DMS153 treated with DMSO at 0.1 percent for 48 hours (cell line): ENCODE measurements around the gene FCAMR.

Experiments
- DNase-seq: peaks from one replicate; lab custom pipeline; 2025; ENCODE audit not compliant: unreplicated experiment; lab: John Stamatoyannopoulos, UW

FCAMR gene

DNA sequence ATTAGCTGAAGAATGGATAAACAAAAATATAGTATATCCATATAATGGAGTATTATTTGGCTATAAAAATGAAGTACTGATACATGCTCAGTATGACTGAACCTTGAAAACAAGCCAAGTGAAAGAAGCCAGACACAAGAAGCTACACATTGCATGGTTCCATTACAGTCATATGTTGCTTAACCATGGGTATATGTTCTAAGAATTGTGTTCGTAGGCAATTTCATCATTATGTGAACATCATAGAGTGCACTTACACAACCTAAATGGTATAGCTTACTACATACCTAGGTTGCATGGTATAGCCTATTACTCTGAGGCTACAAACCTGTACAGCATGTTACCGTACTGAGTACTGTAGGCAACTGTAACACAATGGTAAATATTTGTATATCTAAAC lies 28.6 kb upstream of the FCAMR start:
- DNase-seq = no peak

DNA sequence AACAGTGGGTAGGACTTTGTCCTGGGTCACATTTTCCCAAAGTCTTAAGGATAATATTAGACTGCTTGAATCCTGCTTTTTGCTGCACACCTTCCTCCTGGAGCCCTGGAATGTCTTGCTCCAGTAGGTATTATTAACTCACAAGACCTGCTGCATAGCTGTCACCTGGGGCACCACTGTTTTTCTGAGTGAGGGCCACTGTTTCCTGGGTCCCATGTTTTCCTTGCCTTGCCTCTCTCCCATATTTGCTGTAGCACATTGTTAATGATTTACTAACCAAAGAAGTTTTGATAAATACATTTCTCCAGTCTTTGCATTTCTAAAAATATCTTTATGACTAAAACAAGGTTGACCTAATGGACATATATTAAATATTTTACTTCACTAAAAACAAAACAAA lies 22.5 kb upstream of the FCAMR start:
- DNase-seq = no peak

DNA sequence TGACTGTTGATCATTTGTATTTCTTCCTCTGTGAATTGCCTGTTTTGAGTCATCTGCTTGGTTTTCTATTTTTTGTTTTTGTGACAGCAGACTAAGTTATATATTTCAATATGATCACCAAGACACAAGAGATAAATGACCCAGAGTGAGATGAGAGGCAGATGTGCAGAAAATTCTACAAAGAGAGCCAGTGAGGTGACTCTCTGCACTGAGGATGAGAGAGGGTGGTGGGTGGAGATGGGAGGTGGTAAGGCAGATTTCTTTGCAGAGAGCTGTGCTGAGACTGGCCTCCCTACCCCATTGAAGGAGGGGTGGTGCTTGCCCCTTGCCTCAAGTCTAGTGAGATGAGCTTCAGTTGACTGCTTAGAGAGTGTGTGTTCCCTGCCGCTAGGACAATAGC lies 17.6 kb upstream of the FCAMR start:
- no peak for DNase-seq

DNA sequence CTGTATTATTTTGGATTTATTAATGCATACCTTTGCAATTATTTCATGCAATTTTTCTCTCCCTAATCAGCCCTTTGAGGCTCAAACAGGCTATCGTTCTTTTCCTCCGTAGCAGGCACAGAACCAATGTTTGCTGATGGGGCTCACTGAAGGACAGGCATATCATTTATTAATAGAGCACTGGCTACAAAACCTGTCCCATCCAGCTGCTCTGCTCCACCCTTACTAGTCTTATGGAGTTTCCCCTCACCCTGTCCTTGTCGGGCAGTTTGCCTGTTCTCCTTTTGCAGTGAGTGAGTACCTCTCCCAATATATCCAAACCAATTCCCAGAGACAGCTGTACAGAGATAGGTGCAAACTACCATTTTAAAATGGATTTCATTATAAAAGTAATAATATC lies 16.6 kb upstream of the FCAMR start:
- DNase-seq = no peak

DNA sequence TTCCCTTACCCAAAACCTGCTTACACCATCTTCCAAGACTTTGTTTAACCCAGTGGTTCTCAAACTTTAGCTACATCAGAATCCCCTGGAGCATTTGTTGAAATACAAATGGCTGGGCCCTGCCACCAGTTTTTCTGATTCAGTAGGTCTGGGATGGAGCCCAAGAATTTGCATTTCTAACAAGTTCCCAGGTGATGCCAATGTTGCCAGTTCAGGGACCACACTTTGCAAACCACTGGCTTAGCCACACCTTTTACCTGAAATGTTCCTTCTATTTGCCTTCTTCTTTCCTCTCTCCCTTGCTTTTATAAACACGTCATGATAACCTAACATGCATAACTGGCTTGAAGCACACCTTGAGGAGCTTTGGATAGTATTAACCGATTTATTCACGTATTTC lies 16.1 kb upstream of the FCAMR start:
- no peak for DNase-seq

DNA sequence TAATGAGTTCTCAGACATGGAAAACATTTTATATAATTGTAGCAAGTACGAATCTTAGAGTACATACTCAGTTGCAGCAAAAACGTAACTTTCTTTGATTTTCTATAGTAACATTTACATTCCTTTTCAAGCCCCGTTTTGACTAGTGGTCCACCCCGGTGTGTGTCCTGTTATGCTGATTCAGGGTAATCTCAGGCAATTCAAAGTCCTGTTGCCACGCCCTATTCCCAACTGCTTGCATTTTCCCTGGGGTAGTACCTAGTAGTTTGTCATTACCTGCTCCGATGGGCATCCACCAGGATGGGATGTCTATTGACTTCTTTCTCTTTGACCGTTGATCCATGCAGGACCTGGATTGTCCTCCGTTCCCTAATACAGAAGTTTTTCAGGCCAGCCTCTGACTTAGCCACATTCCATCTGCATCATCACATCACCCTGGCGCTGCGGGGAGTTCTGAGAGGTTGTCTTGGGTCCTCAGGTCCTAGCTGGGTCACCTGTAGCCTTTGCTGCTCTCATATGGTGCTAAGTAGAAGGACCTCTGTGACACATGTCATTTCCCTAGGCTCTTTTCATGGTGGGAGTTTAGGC lies 15.0 kb upstream of the FCAMR start:
- no peak for DNase-seq

DNA sequence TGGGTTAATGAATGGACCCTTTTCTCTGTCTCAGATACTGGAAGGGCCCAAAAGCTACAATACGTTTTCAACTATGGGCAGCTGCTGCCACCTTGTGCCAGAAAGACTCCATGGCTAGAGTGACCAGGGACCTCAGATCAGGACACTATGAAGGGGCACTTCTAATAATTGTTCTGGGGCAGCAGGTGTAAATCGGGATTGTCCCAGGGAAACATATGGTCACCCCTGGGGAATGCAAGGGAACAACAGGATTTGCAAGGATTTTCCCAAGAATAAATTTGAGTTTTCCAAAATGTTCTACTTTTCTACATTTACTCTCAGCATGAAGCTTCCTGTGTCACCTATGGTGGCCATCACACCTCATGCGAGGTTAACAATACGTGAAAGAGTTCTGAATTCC lies 12.0 kb upstream of the FCAMR start:
- peak; percentile 71 for DNase-seq

DNA sequence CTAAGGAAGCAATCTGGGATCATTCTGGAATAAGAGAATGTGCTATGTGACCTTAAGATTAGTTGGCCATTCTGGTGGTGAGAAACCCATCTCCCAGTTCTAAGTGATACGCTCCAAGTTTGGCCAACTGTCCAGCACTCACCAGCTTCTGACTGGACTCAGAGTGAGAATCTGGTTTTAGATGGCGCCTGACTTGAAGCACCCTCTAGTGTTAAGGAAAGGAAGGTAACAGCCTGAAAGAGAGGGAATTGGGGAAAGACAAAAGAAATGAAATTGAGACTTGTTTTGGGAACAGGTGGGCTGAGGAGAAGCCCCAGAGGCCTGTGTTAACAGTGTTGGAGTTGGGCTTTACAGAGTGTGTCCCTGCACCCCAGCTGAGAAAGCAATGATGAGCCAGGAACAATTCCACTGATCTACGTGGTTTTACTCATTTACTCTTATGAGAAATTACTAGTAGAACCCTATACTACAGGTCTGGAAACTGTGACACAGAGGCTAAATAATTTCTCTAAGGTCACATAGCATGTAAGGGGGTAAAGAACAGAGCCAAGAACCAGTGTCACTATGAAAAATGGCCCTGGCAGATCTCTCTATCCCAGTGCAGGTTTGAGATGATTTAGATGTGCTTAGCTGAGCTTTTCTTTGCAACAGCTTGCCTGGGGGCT lies 9.3 kb upstream of the FCAMR start:
- no peak for DNase-seq

DNA sequence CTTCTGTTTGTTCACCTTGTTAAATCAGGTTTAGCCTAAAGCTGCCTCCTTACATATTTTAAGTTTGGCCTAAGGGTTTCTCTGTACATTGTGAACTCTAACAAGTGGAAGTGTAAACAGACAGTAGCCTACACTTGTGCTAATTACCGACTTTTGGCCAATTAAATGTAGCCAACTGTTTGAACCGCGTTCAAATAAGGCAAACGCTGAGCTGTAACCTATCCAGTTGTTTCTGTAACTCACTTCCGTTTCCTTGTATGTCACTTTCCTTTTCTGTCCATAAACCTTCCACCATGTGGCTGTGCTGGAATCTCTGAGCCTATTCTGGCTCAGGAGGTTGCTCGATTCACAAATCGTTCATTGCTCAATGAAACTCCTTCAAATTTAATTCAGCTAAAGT lies 8.0 kb upstream of the FCAMR start:
- no peak for DNase-seq

DNA sequence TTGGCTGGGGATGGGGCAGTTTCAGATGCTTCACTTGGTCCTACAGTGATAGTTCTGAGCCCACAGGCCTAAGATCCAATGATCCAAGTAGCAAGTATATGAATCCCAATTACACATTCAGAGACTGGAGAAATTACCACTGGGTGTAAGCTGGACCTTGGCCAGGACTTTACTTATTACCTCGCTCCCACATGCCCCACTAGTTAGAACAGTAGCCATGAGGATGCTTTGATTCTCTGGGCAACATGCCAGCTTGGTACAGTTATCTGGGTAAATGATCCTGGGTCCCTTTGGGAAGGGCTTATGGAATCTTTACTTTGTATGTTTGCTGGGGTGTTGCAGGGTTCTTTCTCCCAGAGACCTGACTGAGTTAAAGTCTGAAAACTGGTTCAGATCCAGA lies 5.0 kb upstream of the FCAMR start:
- peak; percentile 10 for DNase-seq

DNA sequence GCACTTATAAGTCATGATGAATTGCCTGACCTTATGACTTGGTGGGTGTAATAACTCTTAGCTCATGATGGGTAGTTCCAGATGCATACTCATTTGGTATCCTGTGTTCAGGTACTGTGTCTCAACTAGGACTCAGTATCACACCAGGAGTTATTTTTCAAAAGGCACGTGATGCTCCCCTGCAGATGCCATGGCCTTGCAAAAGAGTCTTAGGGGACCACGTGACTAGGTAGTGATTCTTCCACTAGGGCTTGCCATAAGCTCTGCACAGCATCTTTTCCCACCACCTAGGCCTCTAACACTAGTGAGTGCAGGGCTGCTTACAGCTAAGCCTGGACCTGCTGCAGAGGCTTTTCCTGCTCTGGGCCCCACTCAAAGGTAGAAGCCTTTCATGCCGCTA lies 3.9 kb upstream of the FCAMR start:
- DNase-seq = no peak

DNA sequence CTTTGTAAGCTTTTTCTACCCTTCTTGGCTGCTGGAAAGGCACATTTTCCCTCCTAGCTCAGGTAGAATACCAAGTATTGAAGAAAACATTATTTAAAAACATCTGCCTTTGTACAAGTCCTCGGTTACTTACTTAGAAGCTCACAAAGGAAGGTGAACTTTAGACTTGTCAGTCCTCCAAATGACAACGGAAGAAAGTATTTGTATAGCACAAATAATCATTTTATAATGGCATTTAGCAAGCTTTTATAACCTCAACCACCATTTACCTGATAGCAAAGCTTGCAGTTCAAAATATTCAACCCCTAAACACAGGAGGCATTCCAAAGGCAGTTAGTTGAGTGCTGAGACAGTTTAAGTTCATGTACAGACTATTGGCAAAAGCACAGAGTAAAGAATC lies 2.5 kb upstream of the FCAMR start:
- no peak for DNase-seq

DNA sequence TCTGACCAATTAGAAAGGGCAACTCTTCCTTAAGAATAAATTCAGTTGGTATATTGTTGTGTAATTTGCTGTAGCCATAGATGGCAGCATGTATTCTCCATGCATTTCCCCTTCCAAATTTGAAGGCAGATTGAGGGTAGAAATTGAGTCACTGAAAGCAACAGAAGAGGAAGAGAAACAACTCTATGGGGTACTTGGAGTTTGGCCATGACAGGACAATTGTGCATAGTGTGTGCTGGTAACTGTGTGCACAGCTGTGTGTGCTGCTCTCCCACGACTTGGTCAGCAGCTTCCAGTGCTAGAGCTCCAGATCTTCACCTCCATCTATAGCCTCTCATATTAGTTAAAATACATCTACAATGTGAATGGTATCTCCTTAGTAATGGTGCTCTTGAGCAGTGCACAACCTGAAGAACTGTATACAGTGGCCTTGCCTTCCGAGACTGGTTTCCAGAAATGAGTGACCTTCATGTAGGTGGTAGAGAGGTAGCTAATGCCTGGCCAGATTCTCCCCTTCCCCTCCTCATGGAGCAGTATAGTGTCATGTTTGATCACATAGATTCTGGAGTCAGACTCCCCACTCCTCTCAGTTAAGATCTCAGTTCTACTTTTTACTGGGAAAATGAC lies 882 bp upstream of the FCAMR start:
- DNase-seq = no peak

DNA sequence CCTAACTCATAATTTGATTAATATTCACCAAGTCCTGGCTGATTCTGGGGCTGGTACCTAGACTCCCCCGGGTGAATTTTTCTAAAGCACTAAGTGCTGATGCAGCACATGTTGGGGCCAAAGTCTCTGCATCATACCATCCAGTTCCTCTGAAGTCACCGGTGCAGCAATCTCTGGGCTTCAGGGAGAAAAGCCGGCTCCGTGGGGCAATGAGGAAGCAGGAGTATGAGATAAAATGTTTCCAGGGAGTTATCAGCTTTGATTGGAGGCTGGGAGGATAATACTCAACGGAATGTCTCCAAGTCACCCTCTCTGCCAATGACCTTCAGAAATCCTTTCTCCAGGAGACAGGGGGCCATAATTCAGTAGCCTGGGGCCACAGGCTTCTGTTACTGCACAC lies 1.2 kb downstream of the FCAMR start:
- no peak for DNase-seq

DNA sequence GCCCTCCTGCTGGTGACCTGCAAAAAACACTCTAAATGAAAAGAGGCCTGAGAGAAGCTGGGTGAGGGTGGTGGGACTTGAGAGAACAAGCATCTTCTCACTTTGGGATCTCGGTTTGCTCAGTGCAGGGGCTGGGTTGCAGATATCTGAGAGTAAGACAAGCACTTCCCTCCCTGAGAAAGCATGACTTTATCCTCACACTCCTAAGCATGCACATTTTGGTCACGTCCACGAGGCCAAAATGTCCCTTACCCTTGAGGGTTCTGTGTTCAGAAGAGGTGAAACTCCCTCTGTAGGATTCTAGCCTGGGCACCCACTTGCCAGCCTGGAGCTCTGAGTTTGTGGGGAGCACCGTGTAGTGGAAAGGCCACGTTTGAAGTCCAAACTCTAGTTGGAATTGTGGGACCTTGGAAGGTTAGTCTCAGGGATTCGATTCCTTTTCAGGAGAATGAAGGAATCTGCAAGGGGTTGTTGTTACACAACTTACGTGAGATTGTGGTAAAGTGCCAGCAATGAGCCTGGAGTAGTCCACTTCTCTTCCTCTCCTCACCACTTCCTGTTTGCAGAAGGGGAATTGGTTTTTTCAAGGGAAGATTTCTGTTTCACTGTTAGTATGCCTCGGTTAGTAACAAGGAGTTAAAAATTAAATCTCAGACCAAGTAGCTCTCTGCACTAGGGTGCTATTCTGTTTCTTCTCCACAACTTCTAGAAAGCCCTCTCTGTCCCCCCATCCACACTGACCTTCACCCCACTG lies 3.0 kb downstream of the FCAMR start:
- DNase-seq = no peak

DNA sequence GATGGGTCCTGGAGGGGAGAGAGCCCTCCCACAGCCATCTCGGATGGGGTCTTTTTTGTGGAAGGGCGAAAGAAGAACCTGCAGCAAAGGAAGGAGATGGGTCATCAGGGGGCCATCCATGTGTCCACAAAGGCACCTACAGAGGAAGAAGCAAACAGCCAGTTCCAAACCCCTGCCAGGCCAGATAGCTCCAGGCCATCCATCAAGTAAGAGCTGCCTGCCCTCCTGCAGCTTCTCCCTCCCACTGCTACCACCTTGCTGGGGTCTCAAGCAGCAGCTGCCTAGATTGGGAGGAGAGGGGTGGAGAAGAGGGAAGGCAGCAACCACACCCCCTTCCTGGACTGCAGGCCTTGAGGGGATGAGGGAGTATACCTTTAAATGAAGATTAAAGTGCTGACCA lies 4.5 kb downstream of the FCAMR start:
- DNase-seq = no peak

DNA sequence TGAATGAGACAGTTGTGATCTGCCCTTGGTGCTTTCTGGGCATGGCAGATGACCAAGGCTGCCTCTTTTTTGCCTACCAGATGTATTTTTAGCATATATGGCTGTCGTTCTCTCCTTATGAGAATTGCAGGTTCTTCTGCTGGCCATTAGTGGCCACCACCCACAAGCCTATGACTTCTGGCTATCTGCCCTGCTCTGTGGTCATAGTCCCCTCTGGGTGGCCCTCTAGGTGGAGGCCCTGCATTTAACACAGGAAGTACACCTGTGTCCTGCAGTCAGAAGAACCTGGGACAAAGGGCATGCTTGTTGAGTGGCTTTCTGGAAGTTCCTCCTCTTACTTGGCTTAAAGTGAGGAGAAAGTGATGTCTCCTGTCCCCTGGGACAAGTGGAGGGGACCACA lies 6.5 kb downstream of the FCAMR start:
- no peak for DNase-seq

DNA sequence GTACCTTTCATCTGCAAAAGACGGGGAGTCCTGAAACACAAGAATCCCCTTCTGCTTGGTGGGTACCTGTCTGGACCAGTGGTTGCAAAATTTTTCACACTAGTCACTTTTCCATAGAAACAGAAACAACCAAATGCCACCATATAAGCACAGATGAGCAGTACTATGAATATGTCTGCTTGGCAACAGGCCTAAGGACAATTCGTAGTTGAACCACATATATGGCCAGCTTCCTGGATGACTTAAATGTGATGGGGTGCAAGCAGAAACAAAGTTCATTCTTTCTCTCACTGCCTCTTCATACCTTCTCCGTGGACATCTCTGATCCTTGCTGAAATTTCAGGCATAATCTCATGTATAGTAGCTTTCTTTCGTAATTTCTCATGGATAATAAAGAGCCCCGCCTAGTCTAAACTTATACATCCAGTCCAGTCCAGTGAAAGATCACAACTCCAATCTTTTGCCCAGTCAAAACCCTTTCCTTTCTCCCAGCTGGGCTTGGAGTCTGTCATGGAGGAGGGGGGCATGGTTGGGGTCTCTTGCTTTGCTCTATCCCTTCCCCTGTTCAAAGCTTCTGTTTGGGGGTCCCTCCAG lies 7.0 kb downstream of the FCAMR start:
- DNase-seq = no peak

DNA sequence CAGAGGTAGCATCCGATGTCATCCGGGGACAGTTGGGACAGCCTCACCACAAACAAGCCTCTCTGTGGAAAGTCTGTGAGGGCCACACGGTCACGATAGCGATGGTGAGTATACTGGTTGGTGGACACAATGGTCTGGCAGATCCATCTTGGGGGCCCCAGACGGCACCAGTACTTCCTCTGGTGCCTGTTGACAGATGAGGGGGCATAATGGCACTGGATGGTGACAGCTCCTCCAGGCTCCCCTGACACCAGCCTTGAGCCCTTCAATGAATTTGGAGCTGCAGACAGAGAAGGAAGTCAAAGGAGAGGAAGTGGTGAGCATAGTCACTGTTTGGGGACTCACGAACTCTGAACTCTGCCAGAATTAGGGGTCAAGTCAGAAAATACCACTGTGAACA lies 8.0 kb downstream of the FCAMR start:
- DNase-seq = no peak

DNA sequence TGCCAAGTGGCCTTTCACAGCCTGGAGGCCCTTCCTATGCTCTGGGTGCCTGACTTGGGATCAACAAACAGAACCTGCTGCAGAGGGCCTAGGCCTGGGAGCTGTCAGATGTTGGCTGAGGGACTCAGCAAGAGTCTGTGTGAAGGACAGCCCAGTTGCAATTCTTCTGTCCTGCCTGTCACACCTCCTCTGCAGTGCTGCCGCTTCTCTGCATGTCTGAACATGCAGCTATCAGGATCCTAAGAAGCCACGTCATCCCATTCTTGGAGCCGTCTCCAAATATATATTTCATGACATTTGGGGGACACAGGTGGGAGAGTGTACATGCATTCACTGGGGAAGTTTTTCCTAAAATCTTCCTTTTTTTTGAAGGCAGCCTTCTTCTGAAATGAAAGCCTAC lies 8.6 kb downstream of the FCAMR start:
- no peak for DNase-seq

DNA sequence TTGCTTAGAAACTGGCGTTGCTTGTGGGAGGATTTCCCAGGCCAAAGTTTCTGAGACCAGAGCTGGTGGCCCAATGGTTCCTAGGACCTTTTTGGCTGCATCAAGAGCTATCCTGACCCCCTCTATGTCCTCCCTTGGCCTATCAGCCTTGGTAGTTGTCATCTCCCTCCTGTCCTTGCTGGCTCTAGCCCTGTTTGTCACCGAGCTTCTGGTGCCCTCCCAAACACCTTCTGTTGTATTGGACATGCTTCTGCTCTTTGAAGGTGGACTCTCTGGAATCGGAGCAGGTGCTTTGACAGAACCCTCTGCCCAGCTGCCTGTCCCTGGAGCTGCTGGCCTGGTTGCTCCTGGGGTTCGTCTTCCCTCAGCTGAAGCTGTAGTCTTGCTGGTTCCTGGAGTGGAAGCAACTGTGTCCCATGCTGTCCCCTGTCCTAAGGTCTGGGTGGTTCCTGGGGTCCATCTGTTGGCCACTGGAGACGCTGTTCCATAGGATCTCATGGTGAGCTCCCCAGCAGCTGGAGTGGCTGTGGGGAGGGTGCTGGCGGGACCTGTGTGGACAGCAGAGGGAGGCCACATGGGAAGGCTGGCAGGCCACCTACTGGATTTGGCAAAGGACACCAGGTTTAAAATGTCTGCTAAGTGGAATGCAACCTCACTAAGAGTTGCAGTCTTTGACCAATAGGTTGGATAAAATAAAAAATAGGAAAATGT lies 9.4 kb downstream of the FCAMR start:
- no peak for DNase-seq
